ENCODE measurements around the gene MPC2. TPM values are rescaled to one million over a fixed set of nuclear protein-coding genes. Genes with fewer than 3 reads are reported as not detected.

The MPC2 gene
- total RNA-seq, 4 donors from 2014 or later: 88.2 to 140 (median 100.0) TPM

DNA sequence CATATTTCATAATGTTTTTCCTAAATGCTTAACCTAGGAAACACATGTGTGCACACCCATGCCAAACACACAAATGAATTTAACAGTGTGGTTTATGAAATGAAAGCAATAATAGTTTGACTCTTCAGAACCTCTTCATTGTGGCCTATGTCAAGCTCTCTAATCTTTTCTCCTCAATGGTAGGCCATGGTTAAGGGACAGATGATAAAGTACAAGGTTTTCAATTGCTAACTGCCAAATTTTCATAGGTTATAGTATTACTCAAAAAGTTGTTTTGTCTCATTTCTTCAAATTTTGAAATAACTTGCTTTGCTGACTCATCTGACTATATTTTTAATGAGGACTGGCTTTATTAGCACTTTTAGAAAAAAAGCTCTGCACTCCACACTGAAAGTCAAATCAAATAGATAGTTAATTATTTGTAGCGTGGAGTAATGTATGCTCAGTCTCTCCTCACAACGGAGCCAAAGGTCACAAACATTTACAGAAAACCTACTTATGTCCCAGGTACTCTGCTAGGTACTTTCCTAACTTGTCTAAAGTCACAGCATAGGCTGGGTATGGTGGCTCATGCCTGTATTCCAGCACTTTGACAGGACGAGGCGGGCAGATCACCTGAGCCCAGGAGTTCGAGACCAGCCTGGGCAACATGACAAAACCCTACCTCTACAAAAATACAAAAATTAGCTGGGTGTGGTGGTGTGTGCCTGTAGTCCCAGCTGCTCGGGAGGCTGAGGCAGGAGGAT, 19.9 kb downstream of the MPC2 start:
- intact Hi-C loops (cut with DNase I; ENCODE audit: low total_unique reads): no loop called here

DNA sequence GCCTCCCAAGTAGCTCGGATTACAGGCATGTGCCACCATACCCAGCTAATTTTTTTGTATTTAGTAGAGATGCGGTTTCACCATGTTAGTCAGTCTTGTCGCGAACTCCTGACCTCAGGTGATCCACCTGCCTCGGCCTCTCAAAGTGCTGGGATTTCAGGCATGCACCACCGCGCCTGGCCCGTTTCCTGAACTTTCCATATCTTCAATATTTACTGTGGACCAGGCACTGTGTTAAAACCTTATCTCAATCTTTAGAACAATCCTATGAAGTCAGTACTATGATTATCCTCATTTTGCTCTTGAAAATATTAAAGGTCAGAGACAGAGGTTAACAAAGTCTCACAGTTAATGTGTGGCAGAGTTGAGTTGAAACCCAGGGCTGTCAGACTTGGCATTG, 21.3 kb downstream of the MPC2 start:
- DNase-seq (no peak), ATAC-seq (no peak)
- Histone ChIP-seq H3K4me3 (no peak overlapping the region), H3K9me3 (no peaks in the 10 kb centered on the region), H3K27ac (no peak overlapping the region), H3K36me3 (peaks cover 4 to 15% of the 10 kb centered on the region in 2 donors), H3K4me1 (peaks cover 0 to 3% of the 10 kb centered on the region in 2 donors), H3K27me3 (no peaks in the 10 kb centered on the region)
- in situ Hi-C loops (cut with MboI; ENCODE audit: low sequenced_read_pairs in 4 of 4) (no loop called here), intact Hi-C loops (cut with DNase I; ENCODE audit: low total_unique reads) (no loop called here)
- TF ChIP-seq, protein P1, sequence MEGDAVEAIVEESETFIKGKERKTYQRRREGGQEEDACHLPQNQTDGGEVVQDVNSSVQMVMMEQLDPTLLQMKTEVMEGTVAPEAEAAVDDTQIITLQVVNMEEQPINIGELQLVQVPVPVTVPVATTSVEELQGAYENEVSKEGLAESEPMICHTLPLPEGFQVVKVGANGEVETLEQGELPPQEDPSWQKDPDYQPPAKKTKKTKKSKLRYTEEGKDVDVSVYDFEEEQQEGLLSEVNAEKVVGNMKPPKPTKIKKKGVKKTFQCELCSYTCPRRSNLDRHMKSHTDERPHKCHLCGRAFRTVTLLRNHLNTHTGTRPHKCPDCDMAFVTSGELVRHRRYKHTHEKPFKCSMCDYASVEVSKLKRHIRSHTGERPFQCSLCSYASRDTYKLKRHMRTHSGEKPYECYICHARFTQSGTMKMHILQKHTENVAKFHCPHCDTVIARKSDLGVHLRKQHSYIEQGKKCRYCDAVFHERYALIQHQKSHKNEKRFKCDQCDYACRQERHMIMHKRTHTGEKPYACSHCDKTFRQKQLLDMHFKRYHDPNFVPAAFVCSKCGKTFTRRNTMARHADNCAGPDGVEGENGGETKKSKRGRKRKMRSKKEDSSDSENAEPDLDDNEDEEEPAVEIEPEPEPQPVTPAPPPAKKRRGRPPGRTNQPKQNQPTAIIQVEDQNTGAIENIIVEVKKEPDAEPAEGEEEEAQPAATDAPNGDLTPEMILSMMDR (IDR thresholded peaks at IDR 0.05 in 4 of 5, conservative IDR thresholded peaks at IDR 0.05 in 1 of 5): no peak
- no peak for TF ChIP-seq POLR2A (IDR thresholded peaks at IDR 0.05)

More for the DNA sequence above, 19.9 kb downstream of the MPC2 start:
- Histone ChIP-seq H3K9me3 (no peaks in the 10 kb centered on the region), H3K27ac (no peak overlapping the region), H3K36me3 (peaks cover 4 to 15% of the 10 kb centered on the region in 2 donors), H3K4me1 (peaks cover 4 to 5% of the 10 kb centered on the region in 2 donors), H3K4me3 (no peak overlapping the region), H3K27me3 (no peaks in the 10 kb centered on the region)
- ATAC-seq (no peak), DNase-seq (no peak)
- in situ Hi-C loops (cut with MboI; ENCODE audit: low sequenced_read_pairs in 4 of 4): no loop called here
- no peak for TF ChIP-seq POLR2A (IDR thresholded peaks at IDR 0.05)
- TF ChIP-seq, protein P1 (IDR thresholded peaks at IDR 0.05 in 4 of 5, conservative IDR thresholded peaks at IDR 0.05 in 1 of 5): no peak

DNA sequence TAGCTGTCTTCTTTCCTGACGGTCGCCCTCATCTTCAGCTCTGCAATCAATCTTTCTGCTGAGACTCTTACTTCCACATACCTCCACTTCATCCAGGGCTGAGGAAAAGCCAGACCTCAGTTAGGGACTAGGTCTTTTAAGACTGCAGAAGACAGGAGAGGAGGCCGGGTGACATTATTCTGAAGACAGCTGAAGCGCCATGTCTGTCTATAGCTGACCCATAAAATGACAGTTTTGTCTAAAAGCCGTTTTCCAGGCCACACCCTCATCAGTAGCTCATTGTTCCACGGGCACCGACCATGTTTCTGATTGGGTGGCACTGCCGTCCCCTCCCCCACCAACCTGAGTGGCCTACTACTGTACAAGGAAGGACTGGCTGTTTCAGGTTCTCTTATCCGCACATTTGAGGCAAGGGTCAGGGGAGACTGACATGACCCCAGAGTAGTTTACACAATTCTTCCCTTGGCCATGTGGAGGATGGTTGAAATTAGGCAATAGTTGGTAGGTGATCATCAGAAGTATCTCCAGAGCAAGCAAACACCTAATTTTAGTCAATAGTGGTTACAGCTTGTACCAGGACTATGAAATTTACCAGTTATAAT, 22.9 kb downstream of the MPC2 start, which contains the start of gene ADCY10:
ADCY10 (minus strand) TSS at position 240 of the 602 bp plus-strand sequence. CDS start 8,994 bp downstream, outside the sequence.
- intact Hi-C loops (cut with DNase I; ENCODE audit: low total_unique reads) (no loop called here), in situ Hi-C loops (cut with MboI; ENCODE audit: low sequenced_read_pairs in 4 of 4) (no loop called here)
- TF ChIP-seq POLR2A (IDR thresholded peaks at IDR 0.05): no peak
- TF ChIP-seq, protein P1 (IDR thresholded peaks at IDR 0.05 in 4 of 5, conservative IDR thresholded peaks at IDR 0.05 in 1 of 5): no peak
- H3K27me3 ChIP-seq: no peaks in the 10 kb centered on the region
- H3K4me3 ChIP-seq: no peak within 1 kb of the TSS
- H3K4me1 ChIP-seq: peaks cover 0 to 3% of the 10 kb centered on the region in 2 donors
- DNase-seq (no peak), ATAC-seq (no peak)
- H3K36me3 ChIP-seq: peaks cover 4 to 15% of the 10 kb centered on the region in 2 donors
- no peak within 1 kb of the TSS for H3K27ac ChIP-seq
- H3K9me3 ChIP-seq: no peaks in the 10 kb centered on the region

DNA sequence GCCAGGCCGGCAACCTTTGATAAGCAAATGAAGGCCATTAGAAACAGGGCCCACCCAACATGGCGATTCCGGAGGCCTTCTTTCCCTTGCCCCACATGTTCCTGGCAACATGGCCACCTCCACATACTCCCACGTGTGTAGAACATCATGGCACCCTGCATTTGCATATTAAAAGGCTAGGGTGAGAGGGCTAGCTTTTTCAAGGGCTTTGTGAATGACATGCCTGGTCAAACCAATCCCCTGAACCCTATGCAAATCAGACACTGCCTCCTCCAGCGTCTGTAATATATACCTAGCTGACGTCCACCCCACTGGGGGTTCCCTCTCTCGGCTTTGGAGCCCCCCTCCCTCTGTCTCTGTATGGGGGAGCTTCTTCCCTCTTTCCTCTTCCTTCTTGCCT, 24.6 kb downstream of the MPC2 start:
- peaks cover 0 to 3% of the 10 kb centered on the region in 2 donors for H3K4me1 ChIP-seq
- H3K36me3 ChIP-seq: peaks cover 2 to 4% of the 10 kb centered on the region in 2 donors
- DNase-seq (no peak), ATAC-seq (no peak)
- intact Hi-C loops (cut with DNase I; ENCODE audit: low total_unique reads): no loop called here
- TF ChIP-seq POLR2A (IDR thresholded peaks at IDR 0.05): no peak
- TF ChIP-seq, protein P1 (IDR thresholded peaks at IDR 0.05 in 4 of 5, conservative IDR thresholded peaks at IDR 0.05 in 1 of 5): no peak
- H3K4me3 ChIP-seq: no peak overlapping the region
- no peaks in the 10 kb centered on the region for H3K9me3 ChIP-seq
- in situ Hi-C loops (cut with MboI; ENCODE audit: low sequenced_read_pairs in 4 of 4): no loop called here
- no peaks in the 10 kb centered on the region for H3K27me3 ChIP-seq
- H3K27ac ChIP-seq: no peak overlapping the region

All from gastrocnemius medialis (tissue), 4 donors.